Activated CD4-positive, alpha-beta T cell treated with anti-CD3 and anti-CD28 coated beads, Interleukin-2, amount 10 ng/mL, durations not matched to agents 24 days and 14 days (primary cell): ENCODE measurements around the gene KIF19. TPM values are rescaled to one million over a fixed set of nuclear protein-coding genes. Genes with fewer than 3 reads are reported as not detected.

Source experiments
- DNase-seq: peaks from one replicate; pipeline ENCODE4 v3.0.0; 2022
- H3K27ac Mint-ChIP-seq: one replicate; pipeline ENCODE4 v1.8.0; 2022; ENCODE audit warnings: mild to moderate bottlenecking, mixed read lengths
- H3K27me3 Mint-ChIP-seq: one replicate; pipeline ENCODE4 v1.8.0; 2022; ENCODE audit warnings: mixed read lengths
- H3K36me3 Mint-ChIP-seq: one replicate; pipeline ENCODE4 v1.8.0; 2022; ENCODE audit warnings: low read depth, mild to moderate bottlenecking, mixed read lengths
- H3K4me1 Mint-ChIP-seq: one replicate; pipeline ENCODE4 v1.8.0; 2021; ENCODE audit warnings: mixed read lengths
- H3K4me3 Mint-ChIP-seq: one replicate; pipeline ENCODE4 v1.8.0; 2022; ENCODE audit warnings: mild to moderate bottlenecking, moderate library complexity, mixed read lengths
- H3K9me3 Mint-ChIP-seq: one replicate; pipeline ENCODE4 v1.8.0; 2021; ENCODE audit warnings: mixed read lengths
- intact Hi-C: fragments of 100-400 bp; cut with micrococcal nuclease; formaldehyde crosslinking; loops from one replicate; pipeline ENCODE4 v1.15.1; 2023
- total RNA-seq: library from RNA; stranded (reverse); gene quantifications from 2 replicates; pipeline ENCODE4 v1.2.3, GENCODE V29; 2022

Gene KIF19
- total RNA-seq, 1 donor from 2014 or later = 0.23 TPM

DNA sequence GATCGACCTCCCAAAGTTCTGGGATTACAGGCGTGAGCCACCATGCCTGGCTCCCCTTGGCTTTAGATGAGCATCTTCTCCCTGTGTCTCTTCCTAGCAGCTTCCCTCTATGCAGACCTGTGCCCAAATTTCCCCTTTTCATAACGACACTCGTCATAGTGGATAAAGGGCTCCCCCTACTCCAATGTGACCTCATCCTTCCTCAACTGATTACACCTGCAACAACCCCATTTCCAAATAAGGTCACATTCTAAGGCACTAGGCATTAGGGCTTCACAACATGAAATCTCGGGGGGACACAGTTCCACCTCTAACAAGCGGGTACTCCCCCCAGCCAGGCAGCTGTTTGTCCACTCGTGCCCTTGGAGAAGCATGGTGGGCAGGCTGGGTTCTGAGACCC lies 10.3 kb downstream of the KIF19 start:
- Mint-ChIP-seq H3K4me1 (peaks cover 7% of the 10 kb centered on the region), H3K4me3 (no peak overlapping the region), H3K36me3 (no peaks in the 10 kb centered on the region), H3K27me3 (peaks cover 5% of the 10 kb centered on the region), H3K27ac (no peak overlapping the region), H3K9me3 (no peaks in the 10 kb centered on the region)
- no peak for DNase-seq
- intact Hi-C loops = no loop called here

DNA sequence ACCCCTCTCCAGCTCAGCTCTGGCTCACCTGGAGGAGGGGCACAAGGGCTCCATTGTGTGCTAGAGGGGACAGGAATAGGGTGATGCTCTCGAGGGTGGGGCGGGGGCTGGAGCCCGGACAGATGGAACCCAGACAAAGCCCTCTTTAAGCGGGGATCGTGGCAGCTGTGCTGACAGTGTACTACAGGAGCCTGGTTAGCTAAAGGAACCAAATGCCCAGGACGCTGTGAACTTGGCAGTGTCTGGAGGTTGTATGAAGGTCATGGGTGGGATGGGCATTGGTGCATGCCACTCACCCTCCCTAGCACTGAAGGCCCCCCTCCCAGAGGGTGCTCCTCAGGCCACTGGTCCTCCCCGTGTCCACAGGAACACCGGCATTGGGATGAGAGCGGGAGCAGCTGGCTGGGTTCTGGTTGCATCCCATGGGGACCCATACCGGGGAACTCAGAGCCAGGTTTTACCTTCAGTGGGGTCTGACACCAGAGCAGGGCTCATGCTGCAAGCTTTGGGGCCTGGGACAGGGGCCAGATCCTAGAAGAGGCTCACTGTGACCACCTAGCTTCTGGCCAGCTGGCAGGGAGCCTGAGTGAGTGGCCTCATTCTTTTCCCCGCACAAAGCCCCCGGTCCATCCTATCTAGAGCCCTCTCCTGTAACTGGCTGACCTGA lies 11.9 kb downstream of the KIF19 start:
- Mint-ChIP-seq H3K9me3 (no peaks in the 10 kb centered on the region), H3K27me3 (peaks cover 5% of the 10 kb centered on the region), H3K27ac (no peak overlapping the region), H3K4me1 (peaks cover 5% of the 10 kb centered on the region), H3K36me3 (no peaks in the 10 kb centered on the region), H3K4me3 (no peak overlapping the region)
- intact Hi-C loops = no loop called here
- no peak for DNase-seq

DNA sequence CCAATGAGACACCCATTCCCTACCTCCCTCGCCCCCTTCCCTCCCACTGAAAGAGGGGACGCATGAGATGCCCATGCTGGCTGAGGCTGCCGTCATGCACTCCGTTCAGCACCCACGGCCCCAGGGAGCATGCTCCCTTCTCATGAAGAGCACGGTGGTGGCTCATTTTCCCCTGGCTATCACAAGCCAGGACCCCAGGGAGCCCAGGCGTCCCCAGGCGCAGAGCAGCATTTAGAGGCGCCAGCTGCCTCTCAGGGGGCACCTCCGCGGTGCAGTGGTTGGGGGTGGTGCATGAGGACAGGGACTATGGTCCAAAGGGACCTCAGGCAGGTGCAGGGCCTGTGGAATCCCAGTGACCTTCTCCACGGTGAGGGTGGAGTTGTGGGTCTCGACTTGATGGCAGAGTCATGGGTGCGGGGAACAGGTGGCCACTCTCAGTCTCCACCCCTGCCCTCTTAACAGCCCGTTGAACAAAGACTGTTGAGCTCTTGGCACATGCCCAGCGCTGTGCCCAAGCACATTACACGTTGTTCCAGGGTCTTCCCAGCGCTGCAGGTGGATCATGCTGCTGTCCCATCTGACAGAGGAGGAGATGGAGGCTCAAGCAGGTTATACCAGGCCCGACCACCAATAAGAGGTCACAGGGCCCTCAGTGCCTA lies 13.6 kb downstream of the KIF19 start:
- peaks cover 1% of the 10 kb centered on the region for H3K4me1 Mint-ChIP-seq
- no peaks in the 10 kb centered on the region for H3K36me3 Mint-ChIP-seq
- no peak for DNase-seq
- intact Hi-C loops = no loop called here
- no peak overlapping the region for H3K27ac Mint-ChIP-seq
- H3K27me3 Mint-ChIP-seq = peaks cover 5% of the 10 kb centered on the region
- no peak overlapping the region for H3K4me3 Mint-ChIP-seq
- H3K9me3 Mint-ChIP-seq = no peaks in the 10 kb centered on the region

DNA sequence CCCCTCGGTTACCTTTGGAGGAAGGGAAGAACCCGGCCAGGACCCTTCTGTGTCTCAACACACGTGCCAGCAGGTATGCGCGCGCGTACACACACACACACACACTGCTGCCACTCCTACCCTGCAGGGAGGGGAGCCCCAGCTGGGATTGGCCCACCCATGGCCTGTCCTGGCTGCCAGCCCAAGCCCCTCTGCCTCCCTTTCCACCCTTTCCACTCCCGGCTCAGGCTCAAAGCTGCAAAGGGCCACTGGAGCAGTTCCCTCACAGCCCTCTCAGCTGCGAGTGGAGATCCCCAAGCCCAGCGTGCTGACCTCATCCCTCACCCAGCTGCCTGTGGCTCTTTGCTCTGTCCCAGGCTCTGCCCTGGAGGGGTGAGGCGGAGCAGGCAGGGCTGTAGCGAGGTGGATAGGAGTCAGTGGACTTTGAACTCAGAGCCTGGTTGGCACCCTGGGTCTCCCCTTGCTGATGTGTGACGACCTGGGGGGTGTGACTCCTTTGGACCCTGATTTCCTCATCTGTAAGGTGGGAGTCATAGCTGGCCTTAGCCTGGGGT lies 14.5 kb downstream of the KIF19 start:
- no peak overlapping the region for H3K27ac Mint-ChIP-seq
- H3K36me3 Mint-ChIP-seq = no peaks in the 10 kb centered on the region
- no peak overlapping the region for H3K4me3 Mint-ChIP-seq
- peaks cover 1% of the 10 kb centered on the region for H3K4me1 Mint-ChIP-seq
- DNase-seq = no peak
- intact Hi-C loops = no loop called here
- H3K27me3 Mint-ChIP-seq = peaks cover 5% of the 10 kb centered on the region
- no peaks in the 10 kb centered on the region for H3K9me3 Mint-ChIP-seq

DNA sequence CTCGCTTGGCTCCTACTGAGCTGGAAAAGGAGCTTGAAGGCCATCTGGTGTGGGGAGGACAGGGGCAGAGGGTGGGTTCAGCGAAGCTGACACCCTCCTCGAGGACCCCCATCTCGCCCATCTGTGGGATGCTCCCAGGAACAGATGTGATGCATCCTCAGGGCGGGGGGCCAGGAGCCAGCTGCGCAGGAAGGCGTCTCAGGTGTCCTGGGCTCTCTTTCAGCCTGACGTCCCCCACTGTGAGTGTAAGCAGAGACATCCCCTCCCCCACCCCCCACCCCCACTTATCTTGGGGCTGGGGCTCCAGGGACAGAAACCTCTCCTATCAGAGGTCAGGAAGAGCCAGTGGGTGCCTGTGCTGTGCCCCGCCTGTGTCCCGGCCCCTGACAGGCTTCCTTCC lies 16.2 kb downstream of the KIF19 start:
- H3K36me3 Mint-ChIP-seq = no peaks in the 10 kb centered on the region
- no peaks in the 10 kb centered on the region for H3K4me1 Mint-ChIP-seq
- DNase-seq = no peak
- H3K9me3 Mint-ChIP-seq = no peaks in the 10 kb centered on the region
- intact Hi-C loops = no loop called here
- peaks cover 1% of the 10 kb centered on the region for H3K27me3 Mint-ChIP-seq
- H3K4me3 Mint-ChIP-seq = no peak overlapping the region
- H3K27ac Mint-ChIP-seq = no peak overlapping the region

DNA sequence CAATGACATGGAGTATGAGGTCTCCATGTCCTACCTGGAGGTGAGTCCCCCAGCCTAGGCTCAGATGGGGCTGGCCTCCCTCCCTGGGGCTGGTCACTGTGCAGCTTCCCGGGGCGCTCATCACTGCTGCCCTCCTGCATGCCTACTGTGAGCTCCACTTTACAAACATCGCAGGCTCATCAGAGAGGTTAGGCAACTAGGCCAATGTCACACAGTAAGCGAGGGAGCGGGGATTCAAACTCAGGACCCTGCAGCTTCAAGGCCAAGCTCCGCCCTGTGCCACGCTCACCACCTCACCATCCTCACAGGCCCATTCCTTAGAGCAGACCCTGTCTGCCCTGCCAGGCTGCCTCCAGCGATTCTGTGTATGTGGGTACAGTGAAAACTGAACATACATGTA lies 17.1 kb downstream of the KIF19 start:
- Mint-ChIP-seq H3K4me3 (no peak overlapping the region), H3K27me3 (peaks cover 3% of the 10 kb centered on the region), H3K27ac (no peak overlapping the region), H3K9me3 (no peaks in the 10 kb centered on the region), H3K36me3 (no peaks in the 10 kb centered on the region), H3K4me1 (no peaks in the 10 kb centered on the region)
- no peak for DNase-seq
- intact Hi-C loops = no loop called here

DNA sequence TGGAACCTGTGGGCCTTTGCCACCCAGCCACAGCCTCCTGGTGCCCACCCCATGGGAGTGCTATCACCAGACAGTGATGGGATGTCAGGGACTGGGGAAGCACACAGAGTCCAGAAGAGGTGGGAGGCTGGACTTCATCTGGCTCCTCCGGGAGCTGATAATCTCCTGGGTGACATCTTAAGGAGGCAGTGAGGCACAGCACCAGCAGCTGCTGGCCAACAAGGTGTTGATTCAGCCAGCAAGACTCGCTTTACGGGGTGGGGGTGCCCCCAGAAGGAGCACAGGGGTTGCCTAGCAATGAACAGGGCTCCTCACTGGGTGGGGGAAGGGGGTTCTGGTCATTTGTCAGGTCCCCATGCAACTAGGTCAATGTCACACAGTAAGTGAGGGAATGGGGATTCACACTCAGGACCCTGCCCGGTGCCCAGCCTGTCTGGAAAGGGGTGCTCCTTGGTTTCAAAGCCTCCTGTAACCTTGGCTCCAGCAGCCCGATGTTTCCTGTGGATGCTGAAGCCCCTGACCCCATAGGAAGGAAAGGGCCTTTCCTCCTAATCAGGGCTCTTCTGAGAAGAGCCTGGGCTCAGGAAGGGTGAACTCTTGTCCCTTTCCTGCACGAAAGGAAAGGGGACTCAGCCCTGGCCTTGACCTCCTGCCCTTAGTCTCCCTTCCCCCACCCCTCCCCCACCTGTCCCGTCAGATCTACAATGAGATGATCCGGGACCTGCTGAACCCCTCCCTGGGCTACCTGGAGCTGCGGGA lies 17.7 kb downstream of the KIF19 start:
- H3K4me1 Mint-ChIP-seq = no peaks in the 10 kb centered on the region
- H3K4me3 Mint-ChIP-seq = no peak overlapping the region
- peaks cover 6% of the 10 kb centered on the region for H3K27me3 Mint-ChIP-seq
- H3K27ac Mint-ChIP-seq = no peak overlapping the region
- intact Hi-C loops = no loop called here
- H3K36me3 Mint-ChIP-seq = no peaks in the 10 kb centered on the region
- DNase-seq = no peak
- H3K9me3 Mint-ChIP-seq = no peaks in the 10 kb centered on the region

DNA sequence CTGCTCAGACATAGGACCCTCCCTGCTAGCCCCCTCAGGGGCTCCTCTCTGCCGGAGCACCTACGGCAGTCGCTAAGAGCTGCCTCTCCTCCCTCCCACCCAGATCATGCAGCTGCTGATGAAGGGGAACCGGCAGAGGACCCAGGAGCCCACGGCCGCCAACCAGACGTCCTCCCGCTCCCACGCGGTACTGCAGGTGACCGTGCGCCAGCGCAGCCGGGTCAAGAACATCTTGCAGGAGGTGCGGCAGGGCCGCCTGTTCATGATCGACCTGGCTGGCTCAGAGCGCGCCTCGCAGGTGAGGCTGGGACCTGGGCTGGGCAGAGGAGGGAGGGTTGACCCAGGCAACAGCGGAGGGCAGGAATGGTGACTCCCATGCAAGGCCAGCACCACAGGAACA lies 18.6 kb downstream of the KIF19 start:
- no peak overlapping the region for H3K27ac Mint-ChIP-seq
- no peaks in the 10 kb centered on the region for H3K4me1 Mint-ChIP-seq
- DNase-seq = no peak
- H3K36me3 Mint-ChIP-seq = no peaks in the 10 kb centered on the region
- intact Hi-C loops = no loop called here
- H3K27me3 Mint-ChIP-seq = peaks cover 8% of the 10 kb centered on the region
- H3K9me3 Mint-ChIP-seq = no peaks in the 10 kb centered on the region
- H3K4me3 Mint-ChIP-seq = no peak overlapping the region

DNA sequence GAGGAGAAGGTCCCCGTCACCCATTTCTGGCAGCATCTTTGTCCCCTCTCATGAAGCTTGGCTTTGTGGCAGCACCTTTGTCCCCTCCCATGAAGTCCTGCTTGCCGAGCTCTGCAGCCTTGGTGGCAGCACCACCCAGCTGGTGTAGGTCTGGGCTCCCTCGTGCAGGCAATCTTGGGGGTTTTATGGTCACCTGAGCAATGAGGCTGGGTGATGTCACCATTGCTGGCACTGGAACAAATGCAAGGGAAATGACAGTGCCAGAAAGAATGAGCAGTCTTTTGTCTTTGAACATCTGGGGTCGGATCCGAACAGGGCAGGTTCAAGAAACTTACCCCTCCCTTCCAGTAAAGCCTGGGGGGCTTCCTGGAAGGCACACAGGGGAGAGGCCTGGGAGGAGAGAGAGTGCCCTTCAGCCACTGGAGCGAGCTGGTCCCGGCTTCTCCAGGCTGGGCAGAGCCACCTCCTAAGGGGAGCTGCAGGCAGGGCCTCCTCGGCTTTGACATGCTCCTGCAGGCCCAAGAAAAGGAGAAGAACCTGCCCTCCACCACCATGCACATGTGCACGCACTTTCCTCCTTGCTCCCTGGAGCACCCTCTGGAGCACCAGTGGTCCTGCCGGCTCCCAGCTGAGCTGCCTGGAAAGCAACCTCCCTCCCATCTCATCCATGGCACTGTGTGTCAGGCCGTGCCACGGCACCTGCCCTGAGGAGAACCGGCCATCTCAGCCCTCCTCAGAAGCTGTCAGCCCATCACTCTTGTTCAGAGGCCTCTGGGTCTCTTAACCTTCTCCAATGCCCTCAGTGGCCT lies 19.6 kb downstream of the KIF19 start:
- Mint-ChIP-seq H3K9me3 (no peaks in the 10 kb centered on the region), H3K27me3 (peaks cover 15% of the 10 kb centered on the region), H3K36me3 (no peaks in the 10 kb centered on the region), H3K4me1 (no peaks in the 10 kb centered on the region), H3K4me3 (no peak overlapping the region), H3K27ac (no peak overlapping the region)
- no peak for DNase-seq
- intact Hi-C loops = no loop called here

DNA sequence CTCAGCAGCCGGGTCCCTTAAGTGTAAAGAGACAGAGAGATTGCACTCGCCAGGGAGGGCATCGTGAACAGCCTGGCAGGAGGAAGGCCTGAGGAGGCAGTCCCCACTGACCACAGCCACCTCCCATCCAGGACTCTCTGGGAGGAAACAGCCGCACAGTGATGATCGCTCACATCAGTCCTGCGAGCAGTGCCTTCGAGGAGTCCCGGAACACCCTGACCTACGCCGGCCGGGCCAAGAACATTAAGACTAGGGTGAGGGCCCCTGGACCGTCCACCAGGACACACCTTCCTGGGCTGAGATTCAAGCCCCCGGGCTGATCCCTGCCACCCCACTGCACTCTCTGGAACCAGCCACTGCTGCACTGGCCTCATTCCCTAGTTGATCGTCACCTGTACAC lies 21.6 kb downstream of the KIF19 start:
- H3K4me3 Mint-ChIP-seq = no peak overlapping the region
- intact Hi-C loops = no loop called here
- DNase-seq = no peak
- H3K4me1 Mint-ChIP-seq = peaks cover 2% of the 10 kb centered on the region
- no peaks in the 10 kb centered on the region for H3K36me3 Mint-ChIP-seq
- peaks cover 25% of the 10 kb centered on the region for H3K27me3 Mint-ChIP-seq
- no peak overlapping the region for H3K27ac Mint-ChIP-seq
- no peaks in the 10 kb centered on the region for H3K9me3 Mint-ChIP-seq

DNA sequence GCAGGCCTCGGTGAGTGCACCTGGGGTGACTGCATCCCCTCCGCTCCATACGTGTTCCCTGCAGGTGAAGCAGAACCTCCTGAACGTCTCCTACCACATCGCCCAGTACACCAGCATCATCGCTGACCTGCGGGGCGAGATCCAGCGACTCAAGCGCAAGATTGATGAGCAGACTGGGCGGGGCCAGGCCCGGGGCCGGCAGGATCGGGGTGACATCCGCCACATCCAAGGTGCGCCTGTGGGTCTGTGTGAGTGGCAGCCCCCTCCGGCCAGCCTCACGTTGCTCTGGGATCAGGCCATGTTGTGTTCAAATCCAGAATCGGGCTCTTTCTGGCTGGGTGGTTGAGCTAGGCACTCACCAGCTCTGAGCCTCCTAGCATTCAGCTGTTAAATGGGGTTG lies 23.1 kb downstream of the KIF19 start:
- Mint-ChIP-seq H3K4me3 (no peak overlapping the region), H3K9me3 (no peaks in the 10 kb centered on the region), H3K36me3 (no peaks in the 10 kb centered on the region), H3K27ac (no peak overlapping the region), H3K27me3 (peaks cover 40% of the 10 kb centered on the region), H3K4me1 (peaks cover 6% of the 10 kb centered on the region)
- DNase-seq = no peak
- intact Hi-C loops = no loop called here

DNA sequence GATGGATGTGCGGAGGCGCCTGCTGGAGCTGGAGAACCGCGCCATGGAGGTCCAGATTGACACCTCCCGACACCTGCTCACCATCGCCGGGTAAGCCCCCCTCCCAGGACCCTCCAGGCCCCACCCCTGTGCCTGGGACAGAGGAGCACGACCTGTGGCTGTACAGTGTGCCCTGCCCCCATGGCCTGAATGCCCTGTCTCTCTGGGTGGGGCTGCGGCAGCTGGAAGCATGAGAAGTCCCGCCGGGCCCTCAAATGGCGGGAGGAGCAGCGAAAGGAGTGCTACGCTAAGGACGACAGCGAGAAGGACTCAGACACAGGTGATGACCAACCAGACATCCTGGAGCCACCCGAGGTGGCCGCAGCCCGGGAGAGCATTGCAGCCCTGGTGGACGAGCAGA lies 24.5 kb downstream of the KIF19 start:
- Mint-ChIP-seq H3K4me1 (peaks cover 7% of the 10 kb centered on the region), H3K27ac (no peak overlapping the region), H3K9me3 (no peaks in the 10 kb centered on the region), H3K36me3 (no peaks in the 10 kb centered on the region), H3K27me3 (peaks cover 50% of the 10 kb centered on the region), H3K4me3 (no peak overlapping the region)
- intact Hi-C loops = no loop called here
- DNase-seq = no peak

DNA sequence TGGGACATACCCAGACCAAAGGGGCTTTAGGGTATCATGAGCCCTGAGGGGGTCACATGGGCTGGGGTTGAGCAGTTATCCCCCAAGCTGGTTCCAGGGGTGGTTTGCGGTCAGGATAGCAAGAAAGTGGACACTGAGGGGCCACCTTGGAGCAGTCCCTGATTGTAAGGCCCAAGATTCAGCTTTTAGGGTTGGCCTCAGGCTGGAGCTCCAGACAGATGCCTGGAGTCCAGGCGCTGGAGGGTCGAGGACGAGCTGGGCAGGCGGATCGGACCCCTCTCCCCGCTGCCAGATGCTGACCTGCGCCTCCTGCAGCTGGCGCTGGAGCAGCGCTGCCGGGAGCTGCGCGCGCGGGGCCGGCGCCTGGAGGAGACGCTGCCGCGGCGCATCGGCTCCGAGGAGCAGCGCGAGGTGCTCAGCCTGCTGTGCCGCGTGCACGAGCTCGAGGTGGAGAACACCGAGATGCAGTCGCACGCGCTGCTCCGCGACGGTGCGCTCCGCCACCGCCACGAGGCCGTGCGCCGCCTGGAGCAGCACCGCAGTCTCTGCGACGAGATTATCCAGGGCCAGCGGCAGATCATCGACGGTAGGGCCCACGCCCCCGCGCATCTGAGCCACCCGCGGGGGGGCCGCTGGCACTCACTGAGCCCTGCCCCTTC lies 25.7 kb downstream of the KIF19 start:
- DNase-seq = peak; percentile 70
- H3K9me3 Mint-ChIP-seq = no peaks in the 10 kb centered on the region
- H3K27ac Mint-ChIP-seq = no peak overlapping the region
- H3K4me1 Mint-ChIP-seq = peaks cover 7% of the 10 kb centered on the region
- no peak overlapping the region for H3K4me3 Mint-ChIP-seq
- H3K36me3 Mint-ChIP-seq = no peaks in the 10 kb centered on the region
- H3K27me3 Mint-ChIP-seq = peaks cover 60% of the 10 kb centered on the region
- intact Hi-C loops = no loop called here
